SK-N-SH treated with all-trans-retinoic acid at 6 μM for 48 hours (cell line): ENCODE data around the gene C18orf63.
A peak's percentile ranks its signal among the peaks of the same experiment; 100 is the strongest.

ENCODE experiments used
- ATAC-seq: fragments of 200-7000 bp; cut with Tn5 transposase; 3 replicates; pipeline ENCODE4 v1.9.1; 2020; ENCODE audit warnings: mild to moderate bottlenecking, moderate library complexity
- ARNTL ChIP-seq: fragments of 450-650 bp; formaldehyde crosslinking; IDR thresholded peaks from 2 replicates; pipeline ENCODE4 v1.5.0; 2020; ENCODE audit warnings: low read depth, mild to moderate bottlenecking, moderate library complexity, borderline replicate concordance
- BACH2 ChIP-seq: fragments of 250-450 bp; sonication (Bioruptor Pico); IDR thresholded peaks from 2 replicates; pipeline ENCODE4 v1.9.0; 2021; ENCODE audit warnings: mild to moderate bottlenecking, borderline replicate concordance
- CSDC2 ChIP-seq: fragments of 250-450 bp; sonication (Bioruptor Pico); IDR thresholded peaks from 2 replicates; pipeline ENCODE4 v1.5.0; 2020; ENCODE audit warnings: mild to moderate bottlenecking, moderate library complexity
- ESRRG ChIP-seq: fragments of 250-450 bp; sonication (Bioruptor Pico); IDR thresholded peaks from 2 replicates; pipeline ENCODE4 v1.6.1; 2021; ENCODE audit warnings: mild to moderate bottlenecking
- GLIS3 ChIP-seq: fragments of 250-450 bp; sonication (Bioruptor Pico); IDR thresholded peaks from 2 replicates; pipeline ENCODE4 v1.5.0; 2020; ENCODE audit warnings: mild to moderate bottlenecking, moderate library complexity
- ISL1 ChIP-seq: fragments of 250-450 bp; sonication (Bioruptor Pico); IDR thresholded peaks from 2 replicates; pipeline ENCODE4 v2.1.2; 2022; ENCODE audit warnings: mild to moderate bottlenecking, moderate library complexity
- OSR1 ChIP-seq: fragments of 250-450 bp; sonication (Bioruptor Pico); IDR thresholded peaks from 2 replicates; pipeline ENCODE4 v1.8.0; 2022; ENCODE audit warnings: moderate library complexity, mild to moderate bottlenecking, inconsistent platforms
- RARB ChIP-seq: fragments of 250-450 bp; sonication (Bioruptor Pico); IDR thresholded peaks from 2 replicates; pipeline ENCODE4 v1.8.0; 2021; ENCODE audit warnings: mild to moderate bottlenecking, moderate library complexity
- SNAI2 ChIP-seq: fragments of 250-450 bp; sonication (Bioruptor Pico); IDR thresholded peaks from 2 replicates; pipeline ENCODE4 v1.5.0; 2020; ENCODE audit warnings: mild to moderate bottlenecking, moderate library complexity
- TCF4 ChIP-seq: fragments of 250-450 bp; sonication (Bioruptor Pico); IDR thresholded peaks from 2 replicates; pipeline ENCODE4 v1.8.0; 2021; ENCODE audit warnings: mild to moderate bottlenecking, moderate library complexity, borderline replicate concordance
- ZC3H10 ChIP-seq: fragments of 250-450 bp; sonication (Bioruptor Pico); IDR thresholded peaks from 2 replicates; pipeline ENCODE4 v1.5.1; 2021; ENCODE audit warnings: mild to moderate bottlenecking, moderate library complexity
- ZFP3 ChIP-seq: fragments of 250-450 bp; sonication (Bioruptor Pico); IDR thresholded peaks from 2 replicates; pipeline ENCODE4 v1.5.0; 2020; ENCODE audit warnings: mild to moderate bottlenecking, moderate library complexity
- ZFP30 ChIP-seq: fragments of 450-650 bp; formaldehyde crosslinking; IDR thresholded peaks from 2 replicates; pipeline ENCODE4 v1.5.0; 2022; ENCODE audit warnings: mild to moderate bottlenecking, moderate library complexity
- ZNF565 ChIP-seq: fragments of 450-650 bp; formaldehyde crosslinking; conservative IDR thresholded peaks from 2 replicates; pipeline ENCODE4 v1.5.0; 2020; ENCODE audit warnings: low read depth, mild to moderate bottlenecking, moderate library complexity
- ZNF70 ChIP-seq: fragments of 450-650 bp; formaldehyde crosslinking; IDR thresholded peaks from 2 replicates; pipeline ENCODE4 v1.5.0; 2020; ENCODE audit warnings: mild to moderate bottlenecking, moderate library complexity
- TF ChIP-seq, protein P1 (sequence below): fragments of 250-450 bp; sonication (Bioruptor Pico); IDR thresholded peaks from 2 replicates; pipeline ENCODE4 v1.5.1; 2020; ENCODE audit warnings: low read depth, mild to moderate bottlenecking, moderate library complexity
- TF ChIP-seq, protein P2 (sequence below): fragments of 250-450 bp; sonication (Bioruptor Pico); IDR thresholded peaks from 2 replicates; pipeline ENCODE4 v1.8.0; 2020; ENCODE audit warnings: mild to moderate bottlenecking, moderate library complexity, borderline replicate concordance
- TF ChIP-seq, protein P3 (sequence below): fragments of 250-450 bp; sonication (Bioruptor Pico); IDR thresholded peaks from 2 replicates; pipeline ENCODE4 v1.5.0; 2020; ENCODE audit warnings: mild to moderate bottlenecking, moderate library complexity
- TF ChIP-seq, protein P4 (sequence below): fragments of 250-450 bp; sonication (Bioruptor Pico); IDR thresholded peaks from 2 replicates; pipeline ENCODE4 v1.8.0; 2021; ENCODE audit warnings: low read depth, mild to moderate bottlenecking, moderate library complexity, borderline replicate concordance
- TF ChIP-seq, protein P5 (sequence below): fragments of 250-450 bp; sonication (Bioruptor Pico); IDR thresholded peaks from 2 replicates; pipeline ENCODE4 v1.5.1; 2021; ENCODE audit warnings: mild to moderate bottlenecking, moderate library complexity

Gene C18orf63

DNA sequence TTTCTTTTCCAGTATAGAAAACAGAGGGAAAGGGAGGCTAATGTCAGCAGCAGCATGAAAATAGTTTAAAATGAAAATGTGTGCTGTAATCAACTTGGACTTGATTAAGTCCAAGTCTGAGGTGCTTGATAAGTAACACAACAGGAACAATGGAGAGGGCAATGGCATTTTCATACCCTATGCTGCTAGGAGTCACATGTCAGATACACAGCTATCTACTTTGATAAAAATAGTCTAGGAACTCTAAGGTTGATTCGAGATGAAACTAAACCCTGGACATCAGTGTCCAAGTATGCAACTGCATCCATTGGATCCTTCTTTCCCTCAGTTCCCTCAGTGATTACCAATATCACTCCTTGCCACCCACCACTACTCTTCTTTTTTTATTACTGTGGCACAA lies 4.6 kb upstream of the C18orf63 start (continued):
- no peak for TF ChIP-seq ZFP3

DNA sequence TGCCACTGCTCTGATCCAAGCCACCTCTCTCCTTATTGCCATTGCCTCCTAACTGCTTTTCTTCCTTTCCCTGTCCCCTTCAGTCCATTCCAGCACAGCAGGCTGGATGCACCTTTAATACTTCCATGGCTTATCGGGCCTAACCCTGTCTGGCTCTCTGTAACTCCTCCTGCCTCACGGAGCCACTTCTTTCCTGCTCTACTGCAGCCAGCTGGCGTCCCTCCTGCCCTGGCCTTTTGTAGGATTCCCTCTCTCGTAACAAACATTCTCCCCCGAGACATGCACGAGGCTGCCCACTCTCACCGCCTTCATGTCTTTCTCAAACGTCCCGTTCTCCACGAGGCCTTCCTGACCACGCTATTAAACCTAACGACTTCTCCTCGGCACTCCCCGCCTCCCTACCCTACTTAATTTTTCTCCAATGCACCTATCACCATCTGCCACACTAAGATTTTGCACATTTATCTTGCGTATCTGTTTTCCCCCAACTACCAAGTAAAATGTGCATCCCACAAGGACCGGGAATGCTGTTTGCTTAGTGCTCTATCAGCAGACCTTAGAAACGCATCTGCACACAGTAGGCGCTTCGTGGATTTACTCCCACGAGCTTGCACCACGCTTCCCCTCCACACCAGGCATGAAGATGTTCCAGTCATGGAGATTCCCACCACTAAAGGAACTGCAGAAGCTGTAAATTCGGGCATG lies 728 bp upstream of the C18orf63 start:
- TF ChIP-seq, protein P1, sequence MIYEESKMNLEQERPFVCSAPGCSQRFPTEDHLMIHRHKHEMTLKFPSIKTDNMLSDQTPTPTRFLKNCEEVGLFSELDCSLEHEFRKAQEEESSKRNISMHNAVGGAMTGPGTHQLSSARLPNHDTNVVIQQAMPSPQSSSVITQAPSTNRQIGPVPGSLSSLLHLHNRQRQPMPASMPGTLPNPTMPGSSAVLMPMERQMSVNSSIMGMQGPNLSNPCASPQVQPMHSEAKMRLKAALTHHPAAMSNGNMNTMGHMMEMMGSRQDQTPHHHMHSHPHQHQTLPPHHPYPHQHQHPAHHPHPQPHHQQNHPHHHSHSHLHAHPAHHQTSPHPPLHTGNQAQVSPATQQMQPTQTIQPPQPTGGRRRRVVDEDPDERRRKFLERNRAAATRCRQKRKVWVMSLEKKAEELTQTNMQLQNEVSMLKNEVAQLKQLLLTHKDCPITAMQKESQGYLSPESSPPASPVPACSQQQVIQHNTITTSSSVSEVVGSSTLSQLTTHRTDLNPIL (CRISPR knock-in tag): no peak
- TF ChIP-seq, protein P2, sequence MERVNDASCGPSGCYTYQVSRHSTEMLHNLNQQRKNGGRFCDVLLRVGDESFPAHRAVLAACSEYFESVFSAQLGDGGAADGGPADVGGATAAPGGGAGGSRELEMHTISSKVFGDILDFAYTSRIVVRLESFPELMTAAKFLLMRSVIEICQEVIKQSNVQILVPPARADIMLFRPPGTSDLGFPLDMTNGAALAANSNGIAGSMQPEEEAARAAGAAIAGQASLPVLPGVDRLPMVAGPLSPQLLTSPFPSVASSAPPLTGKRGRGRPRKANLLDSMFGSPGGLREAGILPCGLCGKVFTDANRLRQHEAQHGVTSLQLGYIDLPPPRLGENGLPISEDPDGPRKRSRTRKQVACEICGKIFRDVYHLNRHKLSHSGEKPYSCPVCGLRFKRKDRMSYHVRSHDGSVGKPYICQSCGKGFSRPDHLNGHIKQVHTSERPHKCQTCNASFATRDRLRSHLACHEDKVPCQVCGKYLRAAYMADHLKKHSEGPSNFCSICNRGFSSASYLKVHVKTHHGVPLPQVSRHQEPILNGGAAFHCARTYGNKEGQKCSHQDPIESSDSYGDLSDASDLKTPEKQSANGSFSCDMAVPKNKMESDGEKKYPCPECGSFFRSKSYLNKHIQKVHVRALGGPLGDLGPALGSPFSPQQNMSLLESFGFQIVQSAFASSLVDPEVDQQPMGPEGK: no peak
- TF ChIP-seq RARB (CRISPR knock-in tag) (no peak), ESRRG (no peak), ZFP30 (CRISPR knock-in tag) (no peak), OSR1 (no peak), CSDC2 (CRISPR knock-in tag) (no peak), ZNF565 (CRISPR knock-in tag) (no peak), SNAI2 (CRISPR knock-in tag) (no peak), GLIS3 (no peak), ZNF70 (CRISPR knock-in tag) (no peak), ARNTL (CRISPR knock-in tag) (no peak), ZC3H10 (CRISPR knock-in tag) (no peak)
- TF ChIP-seq, protein P3, sequence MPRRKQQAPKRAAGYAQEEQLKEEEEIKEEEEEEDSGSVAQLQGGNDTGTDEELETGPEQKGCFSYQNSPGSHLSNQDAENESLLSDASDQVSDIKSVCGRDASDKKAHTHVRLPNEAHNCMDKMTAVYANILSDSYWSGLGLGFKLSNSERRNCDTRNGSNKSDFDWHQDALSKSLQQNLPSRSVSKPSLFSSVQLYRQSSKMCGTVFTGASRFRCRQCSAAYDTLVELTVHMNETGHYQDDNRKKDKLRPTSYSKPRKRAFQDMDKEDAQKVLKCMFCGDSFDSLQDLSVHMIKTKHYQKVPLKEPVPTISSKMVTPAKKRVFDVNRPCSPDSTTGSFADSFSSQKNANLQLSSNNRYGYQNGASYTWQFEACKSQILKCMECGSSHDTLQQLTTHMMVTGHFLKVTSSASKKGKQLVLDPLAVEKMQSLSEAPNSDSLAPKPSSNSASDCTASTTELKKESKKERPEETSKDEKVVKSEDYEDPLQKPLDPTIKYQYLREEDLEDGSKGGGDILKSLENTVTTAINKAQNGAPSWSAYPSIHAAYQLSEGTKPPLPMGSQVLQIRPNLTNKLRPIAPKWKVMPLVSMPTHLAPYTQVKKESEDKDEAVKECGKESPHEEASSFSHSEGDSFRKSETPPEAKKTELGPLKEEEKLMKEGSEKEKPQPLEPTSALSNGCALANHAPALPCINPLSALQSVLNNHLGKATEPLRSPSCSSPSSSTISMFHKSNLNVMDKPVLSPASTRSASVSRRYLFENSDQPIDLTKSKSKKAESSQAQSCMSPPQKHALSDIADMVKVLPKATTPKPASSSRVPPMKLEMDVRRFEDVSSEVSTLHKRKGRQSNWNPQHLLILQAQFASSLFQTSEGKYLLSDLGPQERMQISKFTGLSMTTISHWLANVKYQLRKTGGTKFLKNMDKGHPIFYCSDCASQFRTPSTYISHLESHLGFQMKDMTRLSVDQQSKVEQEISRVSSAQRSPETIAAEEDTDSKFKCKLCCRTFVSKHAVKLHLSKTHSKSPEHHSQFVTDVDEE (CRISPR knock-in tag): no peak
- TF ChIP-seq, protein P4, sequence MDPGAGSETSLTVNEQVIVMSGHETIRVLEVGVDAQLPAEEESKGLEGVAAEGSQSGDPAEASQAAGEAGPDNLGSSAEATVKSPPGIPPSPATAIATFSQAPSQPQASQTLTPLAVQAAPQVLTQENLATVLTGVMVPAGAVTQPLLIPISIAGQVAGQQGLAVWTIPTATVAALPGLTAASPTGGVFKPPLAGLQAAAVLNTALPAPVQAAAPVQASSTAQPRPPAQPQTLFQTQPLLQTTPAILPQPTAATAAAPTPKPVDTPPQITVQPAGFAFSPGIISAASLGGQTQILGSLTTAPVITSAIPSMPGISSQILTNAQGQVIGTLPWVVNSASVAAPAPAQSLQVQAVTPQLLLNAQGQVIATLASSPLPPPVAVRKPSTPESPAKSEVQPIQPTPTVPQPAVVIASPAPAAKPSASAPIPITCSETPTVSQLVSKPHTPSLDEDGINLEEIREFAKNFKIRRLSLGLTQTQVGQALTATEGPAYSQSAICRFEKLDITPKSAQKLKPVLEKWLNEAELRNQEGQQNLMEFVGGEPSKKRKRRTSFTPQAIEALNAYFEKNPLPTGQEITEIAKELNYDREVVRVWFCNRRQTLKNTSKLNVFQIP (CRISPR knock-in tag): no peak
- TF ChIP-seq, protein P5, sequence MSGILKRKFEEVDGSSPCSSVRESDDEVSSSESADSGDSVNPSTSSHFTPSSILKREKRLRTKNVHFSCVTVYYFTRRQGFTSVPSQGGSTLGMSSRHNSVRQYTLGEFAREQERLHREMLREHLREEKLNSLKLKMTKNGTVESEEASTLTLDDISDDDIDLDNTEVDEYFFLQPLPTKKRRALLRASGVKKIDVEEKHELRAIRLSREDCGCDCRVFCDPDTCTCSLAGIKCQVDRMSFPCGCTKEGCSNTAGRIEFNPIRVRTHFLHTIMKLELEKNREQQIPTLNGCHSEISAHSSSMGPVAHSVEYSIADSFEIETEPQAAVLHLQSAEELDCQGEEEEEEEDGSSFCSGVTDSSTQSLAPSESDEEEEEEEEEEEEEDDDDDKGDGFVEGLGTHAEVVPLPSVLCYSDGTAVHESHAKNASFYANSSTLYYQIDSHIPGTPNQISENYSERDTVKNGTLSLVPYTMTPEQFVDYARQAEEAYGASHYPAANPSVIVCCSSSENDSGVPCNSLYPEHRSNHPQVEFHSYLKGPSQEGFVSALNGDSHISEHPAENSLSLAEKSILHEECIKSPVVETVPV (CRISPR knock-in tag): no peak
- ATAC-seq: no peak

DNA sequence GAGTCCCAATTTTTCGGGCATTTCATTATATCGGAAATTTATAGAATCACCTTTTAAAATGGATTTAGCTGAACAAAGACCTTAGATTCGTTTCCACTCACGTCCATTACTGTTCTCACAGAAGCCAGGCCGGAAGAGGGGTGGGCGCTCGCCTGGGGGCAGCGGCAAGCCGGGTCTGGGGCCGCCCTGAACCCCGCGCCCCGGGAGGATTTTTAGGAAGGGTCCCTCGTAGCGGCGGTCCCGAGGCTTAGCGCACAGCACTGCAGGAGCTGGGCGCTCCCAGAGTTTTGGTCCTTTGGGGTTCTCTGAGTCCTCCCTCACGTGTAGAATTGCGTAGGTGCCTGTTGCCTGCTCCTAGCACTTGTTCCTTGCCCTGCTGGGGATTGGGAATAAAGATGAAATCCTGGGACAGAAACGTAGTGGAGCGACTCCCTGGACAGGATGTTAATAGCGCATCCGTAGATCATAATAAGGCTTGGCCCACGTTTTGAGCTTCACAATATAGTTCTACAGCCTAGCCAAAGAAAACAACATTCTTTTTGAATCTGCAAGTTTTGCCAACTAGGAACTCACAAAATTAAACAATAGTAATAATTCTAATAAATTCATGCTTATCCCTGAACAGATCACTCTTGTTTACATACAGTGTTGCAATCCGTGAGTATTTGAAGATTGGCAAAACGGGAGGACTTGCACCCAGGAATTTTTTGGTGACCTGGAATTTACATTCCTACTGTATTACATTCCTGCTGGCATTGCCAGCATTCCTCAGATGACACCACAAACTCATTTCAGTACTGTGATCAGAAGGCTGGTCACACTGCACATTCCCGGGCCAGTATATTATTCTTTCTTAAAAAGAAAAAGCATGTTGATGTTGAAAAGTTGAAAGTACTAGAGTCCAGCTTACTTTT lies 875 bp downstream of the C18orf63 start:
- TF ChIP-seq TCF4 (CRISPR knock-in tag): no peak
- no peak for TF ChIP-seq BACH2
- TF ChIP-seq ISL1: peak; percentile 49
- peak; percentile 63 for ATAC-seq
